ENCODE measurements around the gene MORF4L2.

Gene MORF4L2, protein sequence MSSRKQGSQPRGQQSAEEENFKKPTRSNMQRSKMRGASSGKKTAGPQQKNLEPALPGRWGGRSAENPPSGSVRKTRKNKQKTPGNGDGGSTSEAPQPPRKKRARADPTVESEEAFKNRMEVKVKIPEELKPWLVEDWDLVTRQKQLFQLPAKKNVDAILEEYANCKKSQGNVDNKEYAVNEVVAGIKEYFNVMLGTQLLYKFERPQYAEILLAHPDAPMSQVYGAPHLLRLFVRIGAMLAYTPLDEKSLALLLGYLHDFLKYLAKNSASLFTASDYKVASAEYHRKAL

DNA sequence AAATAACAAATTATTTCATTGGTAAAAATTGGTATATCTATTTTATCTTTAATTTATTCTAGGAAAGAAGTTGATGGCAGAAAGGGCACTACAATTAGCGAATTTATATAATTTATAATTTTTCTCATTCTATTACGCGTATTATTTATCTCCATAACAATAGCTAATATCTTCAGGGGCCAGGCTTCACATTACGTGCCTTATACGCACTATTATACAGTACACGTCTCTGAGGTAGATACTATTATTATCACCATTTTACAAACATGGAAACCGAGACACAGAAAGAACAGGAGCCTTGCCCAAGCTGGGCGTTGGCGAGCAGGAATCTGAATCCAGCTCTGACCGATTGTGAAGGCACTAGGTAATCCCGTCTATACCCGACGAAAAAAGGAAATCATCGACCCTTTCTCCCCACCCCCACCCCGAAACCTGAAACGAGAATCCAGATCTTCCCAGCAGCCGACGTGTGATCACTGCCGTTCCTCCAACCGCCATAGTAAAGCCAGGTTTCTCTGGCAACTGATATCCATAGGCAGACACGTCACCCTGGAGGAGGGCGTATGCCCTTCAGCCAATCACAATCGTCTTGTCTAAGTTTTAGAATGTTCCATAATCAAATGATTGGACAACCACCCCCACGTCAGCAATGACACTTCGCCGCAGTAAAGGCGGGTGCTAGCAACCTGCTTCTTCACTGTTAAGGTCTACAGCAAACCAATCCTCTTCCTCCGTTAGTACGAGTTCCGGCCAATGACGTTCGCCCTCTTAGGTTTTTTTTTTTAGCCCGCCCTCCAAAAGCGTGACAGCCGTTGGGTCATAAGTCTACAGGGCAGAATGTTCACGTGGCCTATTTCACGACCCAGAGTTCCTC is at the start of gene MORF4L2:
MORF4L2 (minus strand) TSS at position 501 of the 874 bp plus-strand sequence. CDS start 9,672 bp downstream, outside the sequence.
- DNase-seq = peak; percentile 96

DNA sequence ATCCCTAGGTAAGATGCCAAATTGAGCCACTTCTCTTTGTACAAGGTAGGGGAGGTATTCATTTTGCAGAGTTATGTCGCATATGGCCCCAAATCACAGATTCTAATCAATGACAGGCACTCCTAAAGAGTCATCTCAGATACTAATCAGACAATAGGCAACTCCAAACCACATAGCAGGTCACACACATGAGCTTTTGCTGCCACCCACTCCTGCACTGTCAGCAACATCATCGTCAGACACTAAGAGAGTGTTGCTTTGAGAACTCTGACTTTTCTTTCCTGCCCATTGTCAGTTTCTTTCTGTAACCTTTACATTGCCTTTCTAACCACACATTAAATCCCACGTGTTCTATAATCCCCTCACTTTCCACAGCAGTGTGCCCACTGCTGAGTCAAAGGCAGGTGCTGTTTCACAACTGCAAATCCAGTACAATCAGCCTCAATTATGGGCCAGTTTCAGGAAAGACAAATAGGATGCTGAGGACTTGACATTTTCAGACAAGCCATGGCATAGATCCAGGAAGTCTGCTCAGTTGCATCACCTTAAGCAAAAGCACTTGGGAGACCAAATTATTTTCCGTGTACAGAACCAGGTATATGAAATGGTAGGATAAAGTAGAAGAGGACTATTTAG is 47.7 kb upstream of the MORF4L2 start:
- DNase-seq = no peak

DNA sequence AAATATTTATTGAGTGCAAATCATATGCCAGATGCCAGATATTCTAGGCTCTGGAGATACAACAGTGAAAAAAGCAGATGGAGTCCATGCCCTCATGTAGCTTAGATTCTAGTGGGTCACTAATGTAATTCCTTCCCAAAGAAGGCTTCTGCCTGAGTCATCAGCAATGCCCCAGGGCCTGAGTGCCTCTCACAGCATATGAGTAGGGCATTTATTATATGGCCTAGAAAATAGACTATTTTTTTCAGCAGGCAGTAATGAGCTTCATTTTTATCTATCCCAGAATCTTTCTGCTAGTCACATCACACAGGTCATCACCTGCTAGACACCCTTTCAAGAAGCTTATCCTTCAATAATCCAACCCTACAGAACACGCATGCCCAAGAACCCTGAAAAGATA is 46.5 kb upstream of the MORF4L2 start:
- DNase-seq = no peak

DNA sequence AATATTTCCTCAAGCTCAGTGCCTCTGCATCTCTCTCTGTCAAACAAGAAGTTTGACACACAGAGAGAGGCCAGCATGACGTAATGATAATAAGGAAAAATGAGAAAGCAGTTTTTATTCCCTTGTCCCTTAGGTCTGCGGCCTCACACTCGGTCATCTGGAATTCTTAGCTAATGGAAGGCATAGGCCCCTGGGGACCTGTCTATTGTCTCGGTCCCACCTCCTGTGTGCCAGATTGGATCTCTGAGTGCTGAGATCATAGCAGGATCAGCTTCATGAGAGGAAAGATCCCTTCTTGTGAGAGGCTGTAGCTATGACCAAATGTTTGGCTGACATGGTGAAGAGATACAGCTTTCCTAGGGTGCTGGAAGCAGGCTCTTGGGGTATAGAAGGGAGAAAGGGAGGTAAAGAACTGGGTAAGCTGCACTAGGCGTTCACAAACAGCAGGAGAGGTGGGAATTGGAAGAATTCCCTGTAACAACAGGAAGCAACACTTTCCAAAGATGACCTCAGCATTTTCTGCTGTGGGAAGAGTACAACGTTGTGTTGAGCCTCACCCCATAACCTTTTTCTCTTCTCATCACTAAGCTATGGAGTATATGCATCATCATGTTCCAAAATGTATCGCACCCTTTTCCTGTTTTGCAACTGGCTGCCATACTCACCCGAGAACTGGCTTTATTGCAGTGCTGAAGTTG is 44.4 kb upstream of the MORF4L2 start:
- DNase-seq = no peak

DNA sequence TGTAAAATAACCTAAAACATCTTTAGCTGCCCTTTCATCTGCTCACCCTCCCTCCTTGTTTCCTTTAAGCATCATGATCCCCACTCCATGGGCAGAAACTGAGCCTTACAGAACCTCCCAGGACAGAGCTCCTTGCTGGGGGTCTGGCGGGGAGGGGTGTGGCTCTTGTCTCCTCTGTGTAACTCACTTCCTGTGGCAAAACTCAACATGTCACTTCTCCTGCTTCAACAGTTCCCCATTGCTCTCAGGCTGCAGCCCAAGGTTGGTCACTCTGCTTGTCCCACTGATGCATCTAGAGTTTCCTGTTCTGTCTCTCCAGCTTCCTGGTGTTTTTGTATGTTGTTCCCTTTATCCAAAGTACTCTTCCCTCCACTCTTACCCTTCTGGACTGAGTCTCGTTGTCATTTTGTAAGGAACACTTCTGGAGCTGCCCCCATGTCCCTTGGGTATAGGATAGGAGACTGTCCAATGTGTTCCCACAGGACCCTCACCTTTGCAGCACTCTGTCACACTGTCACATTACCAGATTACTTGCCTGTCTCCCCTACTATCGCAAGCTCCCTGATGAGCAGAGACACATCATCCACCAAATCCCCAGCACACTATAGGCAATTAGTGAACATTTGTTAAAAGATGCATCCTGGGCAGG is 43.8 kb upstream of the MORF4L2 start:
- no peak for DNase-seq

DNA sequence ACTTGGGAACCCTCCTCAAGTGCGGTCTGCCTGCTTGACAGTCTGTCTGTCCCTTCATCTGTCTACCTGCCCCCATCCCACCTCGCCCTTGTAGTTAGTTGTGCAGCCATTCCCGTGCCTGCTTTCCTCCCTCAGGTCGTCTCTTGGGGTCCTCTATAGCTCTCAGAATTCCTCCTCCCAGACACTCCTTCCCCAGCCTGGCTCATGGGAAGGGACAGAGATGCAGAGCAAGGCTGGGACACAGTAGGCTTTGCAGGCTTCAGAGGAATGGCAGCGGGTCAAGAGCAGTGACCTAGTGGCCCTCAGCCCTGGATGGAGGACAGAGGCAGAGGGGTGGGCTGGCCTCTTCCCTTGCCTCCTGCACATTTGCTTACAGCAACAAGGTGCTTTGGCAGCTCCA is 42.5 kb upstream of the MORF4L2 start:
- no peak for DNase-seq

DNA sequence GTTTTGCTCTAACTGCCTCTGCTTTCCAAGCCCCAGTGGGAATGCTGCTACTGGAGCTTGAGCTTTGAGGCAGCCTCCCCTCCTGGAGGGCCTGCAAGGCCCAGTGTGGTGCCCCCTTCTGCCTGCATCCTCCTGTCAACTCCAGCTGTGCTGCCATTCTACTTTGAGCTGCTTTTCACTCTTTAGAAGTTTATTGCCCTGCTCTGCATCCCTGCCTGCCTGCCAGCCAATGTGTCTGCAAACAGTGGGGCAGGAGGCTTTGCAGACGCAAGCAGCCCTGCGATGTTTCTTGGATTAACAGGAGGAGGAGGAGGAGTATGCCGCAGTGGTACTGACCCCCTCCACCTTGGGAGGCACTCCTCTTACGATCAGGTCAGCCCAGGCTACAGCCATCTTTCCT is 40.6 kb upstream of the MORF4L2 start:
- no peak for DNase-seq

DNA sequence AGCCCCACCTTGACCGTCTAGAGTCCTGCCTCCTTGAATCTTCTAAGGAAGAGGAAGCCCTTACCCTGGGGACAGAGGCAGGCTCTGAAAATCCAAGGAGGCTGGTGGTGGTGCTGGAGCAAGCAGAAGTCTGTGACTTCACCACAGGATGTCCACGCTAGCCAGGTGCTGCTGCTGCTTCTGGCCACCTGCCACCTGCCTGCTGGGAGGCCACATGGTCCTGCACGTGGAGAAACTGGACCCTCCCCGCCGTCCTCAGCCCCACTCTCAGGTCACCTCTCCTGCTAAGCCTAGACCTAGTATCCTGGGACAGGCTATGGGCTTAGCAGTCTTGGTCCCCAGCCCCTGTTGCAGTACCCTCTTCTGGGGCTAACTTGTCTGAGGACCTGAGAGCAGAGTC is 40.0 kb upstream of the MORF4L2 start:
- no peak for DNase-seq

DNA sequence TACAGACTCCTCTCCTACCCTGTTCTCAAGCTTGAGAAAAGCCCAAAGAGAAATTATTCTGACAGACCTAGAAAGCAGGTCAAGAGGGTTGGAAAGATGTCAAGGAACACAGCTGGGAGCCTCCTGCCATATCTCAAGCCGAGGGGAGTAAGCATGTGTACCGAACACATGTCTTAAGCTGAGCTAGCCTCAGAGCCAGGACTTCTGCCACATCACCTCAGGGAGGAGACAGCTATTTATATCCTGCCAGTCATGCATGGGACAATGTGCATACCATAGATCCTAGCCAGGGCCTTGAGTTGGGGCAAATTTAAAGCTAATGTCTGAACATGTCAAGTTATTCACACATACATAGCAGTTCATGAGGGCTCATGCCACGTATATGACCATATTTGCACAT is 36.0 kb upstream of the MORF4L2 start:
- DNase-seq = no peak

DNA sequence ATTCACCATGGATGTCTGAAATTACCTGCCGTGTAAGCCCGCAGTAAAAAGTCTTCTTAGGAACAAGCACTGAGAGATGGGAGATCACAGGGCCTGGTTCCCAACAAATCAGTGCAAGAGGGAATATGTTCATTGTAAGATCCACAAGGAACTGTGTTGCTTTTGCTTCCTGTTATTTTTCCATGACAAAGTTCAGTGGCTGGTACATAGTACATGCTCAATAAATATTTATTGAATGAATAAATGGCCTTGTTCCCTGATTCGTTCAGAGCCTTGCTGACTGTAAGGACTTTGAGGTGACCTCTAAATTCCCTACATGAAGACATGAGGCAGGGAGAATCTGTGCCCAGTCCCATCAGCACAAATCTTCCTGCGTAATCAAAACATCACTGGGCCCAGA is 31.6 kb upstream of the MORF4L2 start:
- DNase-seq = no peak

DNA sequence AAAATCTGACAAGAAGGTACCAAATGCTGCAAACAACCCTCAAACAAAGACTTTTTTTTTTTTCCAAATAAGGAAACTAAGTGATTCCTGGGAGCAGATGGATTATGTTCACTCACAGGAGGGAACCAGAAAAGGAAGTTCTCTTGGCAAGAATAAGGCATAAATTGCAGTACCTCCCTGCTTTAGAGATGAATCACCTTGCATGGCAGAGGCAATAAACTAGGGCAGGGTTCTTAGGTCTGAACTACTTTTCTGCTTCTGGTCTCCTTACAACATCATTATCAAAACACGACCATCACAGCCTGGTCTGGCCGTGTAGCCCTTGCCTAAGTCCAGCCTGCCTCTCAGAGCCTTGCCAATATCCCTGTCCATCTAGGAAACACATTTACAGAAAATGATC is 30.5 kb upstream of the MORF4L2 start:
- DNase-seq = no peak

DNA sequence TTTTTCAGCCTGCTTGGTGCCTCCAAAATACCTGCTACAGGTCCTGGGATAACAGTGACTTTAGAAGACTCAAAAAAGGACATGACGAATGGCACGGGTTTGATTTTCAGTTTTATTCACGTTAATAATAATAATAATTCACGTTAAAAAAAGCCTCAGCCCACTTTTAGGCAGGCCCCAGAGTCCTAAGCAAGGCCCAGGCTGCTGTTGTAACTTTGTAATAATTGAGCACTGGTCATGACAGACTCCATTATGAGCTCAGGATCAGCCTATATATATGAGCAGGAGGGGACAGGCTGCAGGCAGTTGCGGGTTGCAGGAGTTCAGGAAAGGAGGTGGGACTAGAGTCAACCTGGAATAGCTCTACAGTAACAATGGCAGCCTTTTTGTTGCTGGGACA is 24.1 kb upstream of the MORF4L2 start, which contains the start of gene TMEM31:
TMEM31 (plus strand) TSS at position 301 of the 400 bp plus-strand sequence. CDS start 1,350 bp downstream, outside the sequence.
- no peak for DNase-seq

DNA sequence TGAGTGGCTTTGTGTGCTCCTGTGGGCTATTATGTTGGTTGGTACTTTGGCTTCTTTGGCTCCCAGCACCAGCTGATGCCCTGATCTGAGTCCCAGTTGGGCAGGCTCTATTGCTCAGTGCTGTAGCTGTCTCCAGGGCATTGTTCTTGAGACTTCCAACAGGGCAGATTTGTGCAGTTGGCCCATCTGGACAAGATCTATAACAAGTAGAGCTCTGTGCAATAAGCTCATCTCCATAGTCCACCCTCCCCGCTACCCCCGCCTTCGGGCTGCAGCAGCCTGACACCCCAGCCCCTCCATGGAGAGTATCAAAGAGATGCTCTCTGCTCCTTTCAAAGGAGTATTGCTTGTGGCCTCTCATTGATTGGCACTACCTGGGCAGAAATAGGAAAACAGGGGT is 18.4 kb upstream of the MORF4L2 start:
- no peak for DNase-seq

DNA sequence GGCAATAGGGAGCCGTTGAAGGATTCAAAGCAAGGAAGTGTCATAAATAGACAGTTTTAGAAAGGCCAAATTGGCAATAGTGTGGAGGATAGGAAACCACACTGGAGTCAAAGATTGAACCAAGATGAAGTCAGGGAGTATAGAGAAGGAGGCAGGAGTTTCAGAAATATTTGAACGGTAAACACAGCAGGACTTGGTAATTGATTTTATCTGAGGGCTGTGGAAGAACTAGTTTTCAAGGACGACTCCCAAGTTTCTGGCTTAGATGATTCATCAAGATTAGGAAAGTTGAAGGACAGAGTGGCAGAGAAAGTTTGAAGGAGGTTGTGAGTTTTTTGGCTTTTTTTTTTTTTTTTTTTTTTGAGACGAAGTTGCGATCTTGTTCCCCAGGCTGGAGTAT is 12.7 kb upstream of the MORF4L2 start:
- no peak for DNase-seq

DNA sequence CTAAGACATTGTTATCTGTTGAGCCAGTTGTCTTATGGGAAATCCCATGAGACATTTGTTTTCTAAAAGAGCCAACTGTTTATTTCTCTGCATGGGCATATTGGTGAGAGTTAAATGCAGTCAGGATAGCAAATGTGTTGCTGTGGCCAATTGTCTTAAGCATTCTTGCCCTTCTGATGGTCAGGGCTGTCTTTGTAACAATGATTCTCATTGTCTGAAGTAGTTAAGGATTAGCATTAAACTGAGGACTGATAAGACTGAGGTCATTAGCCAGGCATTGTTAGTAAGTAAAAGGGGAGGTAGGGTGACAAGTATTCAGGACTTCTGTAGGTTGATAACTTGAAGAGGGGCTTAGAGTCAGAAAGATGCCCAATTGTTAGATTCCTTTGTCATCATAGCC is 11.2 kb upstream of the MORF4L2 start:
- DNase-seq = no peak

DNA sequence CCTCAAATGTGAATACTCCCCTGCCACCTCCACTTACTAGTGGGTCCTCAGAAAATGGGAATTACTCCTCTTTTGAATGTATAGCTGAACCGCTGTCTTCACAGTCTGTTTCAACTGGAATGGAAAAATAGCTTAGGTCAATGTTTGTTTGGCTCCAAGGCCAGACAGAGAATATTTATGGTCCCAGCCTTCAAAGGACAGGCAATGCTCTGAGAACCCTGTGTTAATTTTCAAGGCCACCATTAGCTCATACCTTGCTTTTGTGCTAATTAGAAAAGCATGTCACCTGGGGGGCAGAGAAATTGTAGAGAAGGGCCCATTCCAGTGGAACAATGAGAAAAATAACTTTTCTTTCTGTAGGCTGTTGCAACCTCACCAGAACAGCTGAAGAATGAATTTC is 4.6 kb upstream of the MORF4L2 start:
- no peak for DNase-seq

DNA sequence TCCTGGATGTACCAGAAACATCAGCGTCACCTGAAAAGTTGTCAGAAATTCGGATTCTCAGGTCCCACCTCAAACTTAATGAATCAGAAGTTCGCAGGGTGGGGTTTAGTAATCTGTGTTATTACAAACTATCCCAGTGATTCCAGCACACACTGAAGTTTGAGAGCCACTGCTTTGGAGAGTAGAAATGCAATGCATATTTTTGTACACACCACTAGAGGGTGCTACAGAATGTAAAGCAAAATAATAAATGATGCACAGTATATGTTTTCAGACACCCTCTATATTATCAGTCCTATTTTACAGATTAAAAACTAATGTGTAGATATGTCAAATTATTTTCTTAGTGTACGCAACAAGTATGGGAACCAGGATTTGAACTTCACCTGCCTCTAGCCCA is 2.4 kb upstream of the MORF4L2 start:
- DNase-seq = peak; percentile 51

DNA sequence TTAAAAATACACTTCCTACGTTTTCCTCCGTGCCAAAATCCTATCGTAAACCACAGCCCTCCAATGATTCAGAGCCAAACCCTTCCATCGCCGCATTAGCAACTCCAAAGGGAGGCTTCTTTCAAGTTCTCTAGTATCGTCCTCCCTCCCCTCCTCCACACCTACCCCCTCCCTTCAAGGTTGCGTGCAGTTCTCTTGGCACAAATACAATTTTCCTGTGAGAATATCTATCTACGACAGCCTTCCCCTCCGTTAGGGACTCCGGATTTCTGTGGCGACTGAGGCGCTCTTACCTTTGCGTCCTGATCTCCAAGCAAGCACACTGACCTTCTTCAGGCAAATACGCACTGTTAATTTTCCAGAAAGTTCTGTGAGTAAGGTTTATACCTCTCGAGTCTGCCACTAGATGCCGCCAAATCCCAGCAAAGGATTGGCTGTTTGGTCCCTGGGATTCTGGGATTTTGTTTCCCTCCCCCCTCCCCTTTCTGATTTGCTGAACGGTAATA is 1.2 kb upstream of the MORF4L2 start:
- peak; percentile 72 for DNase-seq

DNA sequence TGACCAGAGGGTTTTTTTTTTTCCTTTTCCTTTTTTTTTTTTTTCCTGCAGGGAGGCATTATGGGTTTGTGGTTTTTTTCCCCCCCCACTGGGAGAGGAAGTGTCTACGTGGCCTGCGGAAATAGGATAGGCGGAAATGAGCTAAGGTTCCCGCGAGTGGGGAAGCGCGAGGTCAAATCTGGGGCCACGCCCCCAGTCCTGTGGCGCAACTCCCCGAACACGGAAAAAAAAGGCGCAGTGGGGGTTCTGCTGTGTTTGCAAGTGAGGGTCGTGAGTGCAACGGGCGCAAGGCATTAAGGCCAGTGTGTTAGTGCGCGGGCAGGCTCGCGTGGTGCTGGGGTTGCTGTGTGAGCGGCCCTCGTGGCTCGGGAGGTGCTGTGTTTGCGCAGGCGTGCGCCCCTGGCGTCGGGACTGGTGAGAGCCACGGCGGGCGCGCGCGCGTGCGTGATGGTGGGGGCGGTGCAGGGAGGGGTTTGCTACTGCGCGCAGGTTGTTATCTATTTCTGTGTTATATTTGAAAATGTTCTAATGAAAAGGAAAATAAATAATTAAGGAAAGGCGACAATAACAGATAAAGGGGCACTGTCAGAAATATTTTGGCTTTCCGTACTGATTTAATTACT is 685 bp upstream of the MORF4L2 start:
- DNase-seq = peak; percentile 89

DNA sequence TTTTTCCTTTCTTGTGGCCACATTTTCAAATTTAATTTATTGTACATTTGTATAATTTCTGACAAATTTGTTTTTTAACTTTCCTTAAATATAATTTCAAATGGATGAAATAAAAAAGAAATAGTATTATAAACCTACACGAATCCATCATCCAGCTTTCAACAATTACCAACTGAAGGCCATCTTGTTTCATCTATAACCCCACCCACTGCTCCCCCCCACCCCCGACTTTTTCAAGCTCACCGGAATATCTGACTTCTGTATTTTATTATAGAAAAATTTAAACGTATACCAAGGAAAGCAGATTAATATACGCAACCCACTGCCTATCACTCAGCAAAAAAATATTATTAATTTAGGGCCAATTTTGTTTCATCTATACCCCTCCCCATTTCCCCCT is 1.1 kb downstream of the MORF4L2 start:
- no peak for DNase-seq

DNA sequence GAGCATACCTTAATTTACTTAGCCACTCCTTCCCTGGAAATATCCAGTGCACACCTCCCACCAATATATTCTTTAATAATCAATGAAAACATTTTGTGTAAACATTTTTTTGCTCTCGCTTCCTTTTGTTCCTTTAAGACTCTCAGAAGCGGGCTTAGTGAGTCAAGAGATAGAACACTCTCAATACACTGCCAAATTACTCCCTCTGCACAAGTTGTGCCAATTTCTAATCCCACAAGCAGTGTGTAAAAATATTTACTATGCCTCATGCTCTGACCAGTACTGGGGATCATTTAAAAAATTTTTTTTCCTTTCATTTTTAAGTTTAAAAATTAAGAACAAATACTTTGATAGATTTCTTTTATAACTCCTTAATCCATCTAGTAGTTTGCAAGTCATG is 5.1 kb downstream of the MORF4L2 start:
- DNase-seq = no peak
